GM19193 (cell line): ENCODE measurements around the gene AP3S2.

Experiments used
- POLR2A ChIP-seq: IDR thresholded peaks from 4 replicates; pipeline ENCODE4 v1.6.1; 2011; ENCODE audit not compliant: insufficient read depth, insufficient read length; ENCODE audit errors: extremely low read depth

AP3S2 gene

DNA sequence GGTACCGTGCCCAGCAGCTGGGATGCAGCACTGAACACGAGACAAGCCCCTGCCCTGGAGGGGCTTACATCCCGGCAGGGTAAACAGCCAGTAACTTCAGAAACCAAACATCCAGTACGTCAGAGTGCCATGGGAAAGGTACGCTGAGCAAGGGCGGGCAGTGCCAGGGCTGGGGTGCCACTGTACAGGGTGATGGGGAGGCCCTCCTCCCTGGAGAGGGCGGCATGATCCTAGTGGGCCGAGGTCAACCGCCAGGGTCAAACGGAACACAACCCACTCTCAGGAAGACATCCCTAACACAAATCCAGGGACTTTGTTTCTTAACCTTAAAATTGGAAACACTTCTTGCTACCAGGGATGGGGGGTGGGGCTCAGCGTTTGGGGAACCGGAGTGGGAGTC is 63.2 kb downstream of the AP3S2 start:
- no peak for TF ChIP-seq POLR2A

- TF ChIP-seq POLR2A: no peak
Observed at GRCh38 chr15:89829616-89830440, 64.0 kb downstream of the AP3S2 start.

DNA sequence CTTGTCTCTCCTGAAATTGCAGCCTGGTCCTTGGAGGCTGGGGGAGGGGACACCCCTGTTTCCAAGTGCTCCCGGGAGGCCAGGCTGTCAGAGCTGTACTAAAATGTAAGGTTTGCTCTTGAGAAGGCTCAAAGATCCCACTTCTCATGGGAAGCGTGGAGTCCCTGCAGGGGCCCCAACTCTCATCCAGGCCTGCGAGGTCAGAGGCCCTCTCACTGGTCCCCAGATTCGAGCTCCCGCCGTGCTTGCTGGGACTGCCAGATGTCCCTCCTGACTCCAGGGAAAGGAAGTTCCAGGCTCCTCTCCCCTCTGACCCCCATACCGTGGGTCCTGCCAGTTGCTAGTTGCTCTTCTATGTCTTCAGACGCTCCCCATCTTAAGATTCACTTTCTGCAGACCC is 64.6 kb downstream of the AP3S2 start:
- no peak for TF ChIP-seq POLR2A

GRCh38 chr15:89828281-89829145 is 65.3 kb downstream of the AP3S2 start:
- TF ChIP-seq POLR2A: no peak

DNA sequence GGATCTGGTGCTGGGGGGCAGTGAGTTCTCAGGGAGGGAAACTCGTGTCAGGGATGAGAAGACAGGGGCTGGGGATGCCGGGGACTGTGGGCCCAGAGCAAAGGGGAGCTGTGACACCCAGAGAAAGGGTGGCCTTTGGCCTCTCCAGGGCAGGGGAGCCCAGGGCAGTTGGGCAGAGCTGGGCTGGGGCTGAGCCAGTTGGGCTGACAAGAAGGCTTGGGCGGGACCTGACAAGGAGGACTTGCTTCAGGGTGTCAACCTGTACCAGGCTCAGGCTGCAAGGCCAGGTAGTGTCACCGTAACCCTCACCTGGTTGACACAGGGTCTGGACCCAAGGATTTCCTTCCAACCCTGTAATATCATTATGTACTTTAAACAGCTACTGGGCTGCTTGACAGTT is 66.0 kb downstream of the AP3S2 start:
- no peak for TF ChIP-seq POLR2A

- no peak for TF ChIP-seq POLR2A
Observed at GRCh38 chr15:89826671-89827655, 66.8 kb downstream of the AP3S2 start.

DNA sequence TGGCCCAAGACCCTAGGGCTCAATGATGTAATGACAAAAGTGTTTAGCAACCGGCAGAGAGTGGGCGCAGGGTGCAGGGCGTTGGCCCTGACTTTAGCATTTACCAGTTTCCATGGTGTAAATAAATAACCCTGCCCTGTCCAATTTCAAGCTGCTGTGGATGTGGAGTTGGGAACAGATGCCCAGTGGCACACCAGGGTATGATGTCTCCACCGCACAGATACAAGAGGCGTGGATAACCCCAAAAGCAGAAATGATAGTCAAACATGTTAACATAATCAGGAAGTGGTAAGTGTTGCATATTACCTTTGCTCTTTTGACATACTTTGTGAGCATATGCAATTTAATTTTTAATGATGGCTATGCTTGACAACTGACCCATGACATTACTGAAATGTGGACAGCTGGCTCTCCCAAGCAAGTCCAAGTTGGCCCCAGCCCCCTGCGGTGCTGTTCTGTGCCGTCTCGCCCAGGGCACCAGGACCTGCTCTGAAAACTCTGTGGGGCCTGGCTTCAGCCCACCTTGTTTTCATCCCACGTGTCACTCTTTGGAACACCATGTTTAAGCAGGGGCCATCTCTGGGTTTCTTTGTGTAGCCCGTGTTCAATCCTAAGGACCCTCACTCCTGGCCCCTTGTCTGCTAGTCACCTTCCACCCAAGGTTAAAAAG is 68.4 kb downstream of the AP3S2 start:
- TF ChIP-seq POLR2A: no peak

DNA sequence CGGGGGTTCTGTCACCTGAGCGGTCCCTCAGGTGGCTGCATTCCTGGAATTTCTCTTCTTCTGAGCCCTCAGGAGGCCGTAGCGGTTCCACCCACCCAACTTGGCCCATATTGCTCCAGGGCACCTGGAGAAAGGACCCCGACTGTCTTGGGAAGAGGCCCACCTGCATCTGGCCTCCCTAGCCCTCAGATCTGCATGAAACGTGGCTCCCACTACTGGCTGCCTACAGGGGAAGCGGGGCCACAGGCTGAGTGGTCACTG is 69.3 kb downstream of the AP3S2 start:
- no peak for TF ChIP-seq POLR2A

GRCh38 chr15:89823836-89824606 is 69.8 kb downstream of the AP3S2 start:
- no peak for TF ChIP-seq POLR2A

DNA sequence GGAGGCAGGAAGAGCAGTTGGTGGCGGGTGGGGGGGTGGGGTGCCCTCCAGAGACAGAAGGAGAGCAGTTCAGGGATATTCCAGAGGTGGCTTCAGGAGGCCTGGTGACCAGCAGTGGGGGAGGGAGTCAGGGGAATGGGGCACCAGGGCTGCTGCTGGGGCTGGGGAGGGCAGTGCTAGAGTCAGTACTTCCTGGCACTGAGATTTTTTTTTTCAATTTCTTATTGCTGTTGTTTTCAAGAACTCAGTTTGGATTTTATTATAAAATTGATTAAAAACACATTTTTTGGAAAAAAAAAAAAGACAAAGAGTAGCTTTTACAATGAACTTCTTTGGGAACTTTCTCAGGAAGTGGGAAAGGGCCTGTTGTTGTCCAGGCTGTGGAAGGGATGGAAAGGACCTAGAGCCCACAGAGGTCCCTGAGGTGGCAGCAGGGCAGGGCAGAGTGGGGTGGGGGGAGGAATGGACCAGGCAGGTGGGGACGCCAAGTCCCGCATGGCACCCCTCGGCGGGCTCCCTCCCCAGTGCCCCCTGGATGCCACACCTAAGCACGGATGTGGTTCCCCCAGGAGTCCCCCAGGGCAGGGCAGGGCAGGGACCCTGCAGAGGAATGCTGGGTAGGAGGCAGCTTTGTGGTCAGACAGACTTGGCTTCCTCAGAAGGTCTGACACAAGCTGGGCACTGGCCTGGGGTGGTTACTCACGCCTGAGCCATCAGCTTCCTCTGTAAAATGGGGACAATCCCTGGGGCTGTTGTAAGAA is 70.7 kb downstream of the AP3S2 start:
- no peak for TF ChIP-seq POLR2A

DNA sequence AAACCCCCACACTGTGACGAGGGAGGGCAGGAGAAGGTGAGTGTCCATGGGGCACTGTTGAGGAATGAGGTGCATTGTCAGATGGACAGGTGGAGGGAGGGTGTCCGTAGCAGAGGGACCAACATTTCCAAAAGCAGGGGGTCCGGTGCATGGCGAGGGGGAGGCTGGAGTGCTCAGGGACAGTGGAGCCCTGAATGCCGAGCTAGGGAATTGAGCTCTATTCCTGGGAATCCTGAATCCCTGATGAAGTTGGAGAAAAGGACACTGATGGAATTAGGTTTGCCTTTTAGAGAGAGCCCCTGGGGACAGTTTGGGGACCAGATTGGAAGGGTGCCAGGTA is 71.2 kb downstream of the AP3S2 start:
- TF ChIP-seq POLR2A: no peak

GRCh38 chr15:89822026-89822425 is 71.8 kb downstream of the AP3S2 start:
- no peak for TF ChIP-seq POLR2A
